ENCODE data around the gene OGFOD3. TPM values are rescaled to one million over a fixed set of nuclear protein-coding genes. Genes with fewer than 3 reads are reported as not detected.

OGFOD3 gene
- total RNA-seq, 5 donors from 2014 or later (not counting 1 experiment from before 2014, with no cell fraction given) = 22.0 to 32.2 (median 29.2) TPM

- 90% methylated on average over 2 of the region's 3 CpGs for WGBS (ENCODE audit: insufficient coverage)
- Histone ChIP-seq H3K27me3 (replicated peaks in 1 of 2; ENCODE audit: control insufficient read depth in 2 of 2, extremely low read depth in 1 of 2, insufficient read depth in 2 of 2, low read length in 1 of 2) (no peaks in the 10 kb centered on the region), H3K4me1 (ENCODE audit: control insufficient read depth in 1 of 2, extremely low read depth in 1 of 2, insufficient read depth in 2 of 2, low read length in 2 of 2) (peaks cover 0 to 19% of the 10 kb centered on the region in 2 experiments), H3K36me3 (ENCODE audit: control insufficient read depth in 2 of 2, extremely low read depth in 1 of 2, insufficient read depth in 1 of 2, low read length in 1 of 2) (peaks cover 0 to 4% of the 10 kb centered on the region in 2 donors), H3K4me3 (ENCODE audit: control insufficient read depth in 1 of 2, extremely low read depth in 1 of 2, low read length in 1 of 2) (no peak overlapping the region), H3K9me3 (no peaks in the 10 kb centered on the region), H3K27ac (ENCODE audit: low read length) (no peak overlapping the region)
- POLR2A ChIA-PET = no interaction called here
- Mint-ChIP-seq H3K27ac (no peak overlapping the region), H3K36me3 (peaks cover 18% of the 10 kb centered on the region), H3K27me3 (no peaks in the 10 kb centered on the region), H3K9me3 (no peaks in the 10 kb centered on the region), H3K4me1 (peaks cover 13 to 27% (median 24%) of the 10 kb centered on the region in 3 donors), H3K4me3 (no peak overlapping the region)
- ATAC-seq (replicated peaks in 1 of 4) (no peak), DNase-seq (no peak)
- CTCF ChIA-PET = interaction anchor here in 1 of 2 donors (0.6 kb wide), 1 partner anchor 123 kb away, joined by 5 read pairs; no protein-coding TSS in a partner anchor
Observed at GRCh38 chr17:82428546-82428945, 10.2 kb upstream of the OGFOD3 start.

- peaks cover 15 to 34% (median 26%) of the 10 kb centered on the region in 3 donors for H3K4me1 Mint-ChIP-seq
Observed at GRCh38 chr17:82424863-82425159, 6.4 kb upstream of the OGFOD3 start.

DNA sequence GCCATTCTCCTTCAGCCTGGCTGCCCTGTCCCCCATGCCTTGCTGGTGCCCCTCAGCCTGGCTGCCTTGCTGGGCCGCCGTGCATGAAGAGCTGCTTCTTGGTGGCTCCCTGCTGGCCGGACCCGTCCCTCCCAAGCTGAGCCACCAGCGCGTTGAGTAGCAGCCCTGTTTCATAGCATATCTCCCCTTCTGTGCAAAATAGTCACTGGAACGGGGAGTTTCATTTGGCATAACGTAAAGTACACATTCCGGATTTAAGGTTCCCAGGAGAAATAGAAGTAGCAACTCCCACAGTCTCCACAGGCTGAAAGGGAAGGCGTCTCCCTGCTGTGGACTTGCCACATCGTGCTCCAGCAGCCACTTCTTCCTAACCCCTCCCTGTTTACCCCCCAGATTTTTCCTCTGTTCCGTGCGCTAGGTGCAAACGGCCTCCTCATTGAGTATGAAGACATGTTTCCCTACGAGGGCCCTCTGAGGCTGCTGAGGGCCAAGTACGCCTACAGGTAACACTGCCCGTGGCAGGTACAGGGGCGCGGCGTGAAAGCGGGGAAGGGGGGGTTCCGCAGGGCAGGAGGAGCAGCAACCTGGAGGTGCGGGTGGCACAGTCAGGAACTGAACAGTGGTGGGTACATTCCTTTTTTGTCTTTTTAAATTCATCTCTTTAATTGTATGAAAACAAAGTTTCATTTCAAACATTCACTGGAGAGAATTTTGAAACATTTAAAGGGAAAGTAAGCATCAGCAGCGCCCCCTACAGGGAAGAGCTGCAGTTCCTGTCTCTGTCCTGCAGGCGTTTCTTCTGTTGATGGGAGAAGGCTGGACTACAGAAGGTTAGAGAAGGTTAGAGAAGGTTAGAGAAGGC is 5.8 kb upstream of the OGFOD3 start:
- Mint-ChIP-seq H3K27me3 (no peaks in the 10 kb centered on the region), H3K27ac (no peak overlapping the region), H3K4me3 (no peak overlapping the region), H3K9me3 (no peaks in the 10 kb centered on the region), H3K4me1 (peaks cover 16 to 34% (median 26%) of the 10 kb centered on the region in 3 donors), H3K36me3 (peaks cover 28% of the 10 kb centered on the region)
- Histone ChIP-seq H3K27ac (ENCODE audit: low read length) (no peak overlapping the region), H3K36me3 (ENCODE audit: control insufficient read depth in 2 of 2, extremely low read depth in 1 of 2, insufficient read depth in 1 of 2, low read length in 1 of 2) (peaks cover 0 to 10% of the 10 kb centered on the region in 2 donors), H3K27me3 (replicated peaks in 1 of 2; ENCODE audit: control insufficient read depth in 2 of 2, extremely low read depth in 1 of 2, insufficient read depth in 2 of 2, low read length in 1 of 2) (no peaks in the 10 kb centered on the region), H3K4me1 (ENCODE audit: control insufficient read depth in 1 of 2, extremely low read depth in 1 of 2, insufficient read depth in 2 of 2, low read length in 2 of 2) (peaks cover 0 to 21% of the 10 kb centered on the region in 2 experiments), H3K4me3 (ENCODE audit: control insufficient read depth in 1 of 2, extremely low read depth in 1 of 2, low read length in 1 of 2) (no peak overlapping the region), H3K9me3 (no peaks in the 10 kb centered on the region)
- ChIA-PET CTCF (interaction anchor here in 1 of 2 donors (0.6 kb wide), 1 partner anchor 181 kb away, joined by 3 read pairs; no protein-coding TSS in a partner anchor), POLR2A (no interaction called here)
- DNase-seq = peak in 31 of 35 experiments; percentile 21 to 76 (median 49)
- 87% methylated on average over 21 of the region's 25 CpGs for WGBS (ENCODE audit: insufficient coverage)
- ATAC-seq (replicated peaks in 1 of 4) = peak in 1 of 4 experiments; percentile 56

More at GRCh38 chr17:82424863-82425159, 6.4 kb upstream of the OGFOD3 start:
- DNase-seq = no peak
- Histone ChIP-seq H3K4me3 (ENCODE audit: control insufficient read depth in 1 of 2, extremely low read depth in 1 of 2, low read length in 1 of 2) (no peak overlapping the region), H3K27me3 (replicated peaks in 1 of 2; ENCODE audit: control insufficient read depth in 2 of 2, extremely low read depth in 1 of 2, insufficient read depth in 2 of 2, low read length in 1 of 2) (no peaks in the 10 kb centered on the region), H3K36me3 (ENCODE audit: control insufficient read depth in 2 of 2, extremely low read depth in 1 of 2, insufficient read depth in 1 of 2, low read length in 1 of 2) (peaks cover 0 to 10% of the 10 kb centered on the region in 2 donors), H3K4me1 (ENCODE audit: control insufficient read depth in 1 of 2, extremely low read depth in 1 of 2, insufficient read depth in 2 of 2, low read length in 2 of 2) (peaks cover 0 to 22% of the 10 kb centered on the region in 2 experiments), H3K27ac (ENCODE audit: low read length) (no peak overlapping the region), H3K9me3 (no peaks in the 10 kb centered on the region)
- ChIA-PET POLR2A (no interaction called here), CTCF (no interaction called here)
- Mint-ChIP-seq H3K27me3 (no peaks in the 10 kb centered on the region), H3K9me3 (no peaks in the 10 kb centered on the region), H3K36me3 (peaks cover 31% of the 10 kb centered on the region), H3K27ac (no peak overlapping the region), H3K4me3 (no peak overlapping the region)
- ATAC-seq (replicated peaks in 1 of 4) = no peak
- 100% methylated on average over 2 of the region's 2 CpGs for WGBS (ENCODE audit: insufficient coverage)

DNA sequence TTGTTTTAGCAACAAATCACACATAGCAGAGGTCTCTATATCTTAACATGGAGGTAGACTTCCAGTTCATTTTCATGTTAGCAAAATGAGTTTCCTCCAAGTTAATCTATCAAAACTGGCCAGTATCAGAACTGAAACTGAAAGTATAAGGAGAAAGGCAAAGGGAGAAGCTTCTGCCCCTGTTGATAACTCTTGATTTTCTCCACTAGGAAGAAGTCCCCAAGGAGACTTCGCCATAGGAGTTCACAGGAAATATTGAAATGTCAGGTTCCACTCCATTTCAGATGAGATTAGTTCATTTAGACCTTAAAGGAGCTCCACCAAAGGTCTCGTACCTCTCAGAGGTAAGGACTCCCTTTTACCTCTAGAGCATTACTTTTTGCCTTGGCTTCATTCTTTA is 1.2 kb upstream of the OGFOD3 start:
- Mint-ChIP-seq H3K27me3 (no peaks in the 10 kb centered on the region), H3K27ac (peak overlapping the region; percentile 91 to 93), H3K4me1 (peaks cover 27 to 40% (median 34%) of the 10 kb centered on the region in 3 donors), H3K9me3 (no peaks in the 10 kb centered on the region), H3K36me3 (peaks cover 27% of the 10 kb centered on the region), H3K4me3 (peak overlapping the region; percentile 77 to 81 (median 80))
- H3K27me3 ChIP-seq (replicated peaks in 1 of 2; ENCODE audit: control insufficient read depth in 2 of 2, extremely low read depth in 1 of 2, insufficient read depth in 2 of 2, low read length in 1 of 2) = no peaks in the 10 kb centered on the region
- ATAC-seq (replicated peaks in 1 of 4) (no peak), DNase-seq (peak in 1 of 35 experiments; percentile 42)
- ChIA-PET POLR2A (interaction anchor here (0.6 to 0.9 kb wide), 2 partner anchors 38 to 60 kb away, joined by 3 to 6 read pairs; partner anchors contain the start of gene TEX19 (in 1 of the 2)), CTCF (interaction anchor here in 1 of 2 donors (1.2 kb wide), 1 partner anchor 30 kb away, joined by 3 read pairs; no protein-coding TSS in a partner anchor)
- peaks cover 7 to 38% of the 10 kb centered on the region in 2 experiments for H3K4me1 ChIP-seq (ENCODE audit: control insufficient read depth in 1 of 2, extremely low read depth in 1 of 2, insufficient read depth in 2 of 2, low read length in 2 of 2)
- no peaks in the 10 kb centered on the region for H3K9me3 ChIP-seq
- peak overlapping the region in 1 of 2 donors; percentile 83 for H3K4me3 ChIP-seq (ENCODE audit: control insufficient read depth in 1 of 2, extremely low read depth in 1 of 2, low read length in 1 of 2)
- peak overlapping the region; percentile 62 for H3K27ac ChIP-seq (ENCODE audit: low read length)
- WGBS (ENCODE audit: insufficient coverage) = no CpG with 5 or more reads among the region's 2 CpGs
- peaks cover 0 to 14% of the 10 kb centered on the region in 2 donors for H3K36me3 ChIP-seq (ENCODE audit: control insufficient read depth in 2 of 2, extremely low read depth in 1 of 2, insufficient read depth in 1 of 2, low read length in 1 of 2)

- no peak overlapping the region for H3K4me3 Mint-ChIP-seq
- POLR2A ChIA-PET = no interaction called here
- H3K27ac Mint-ChIP-seq = no peak overlapping the region
Observed at GRCh38 chr17:82416771-82417170, 1.6 kb downstream of the OGFOD3 start.

DNA sequence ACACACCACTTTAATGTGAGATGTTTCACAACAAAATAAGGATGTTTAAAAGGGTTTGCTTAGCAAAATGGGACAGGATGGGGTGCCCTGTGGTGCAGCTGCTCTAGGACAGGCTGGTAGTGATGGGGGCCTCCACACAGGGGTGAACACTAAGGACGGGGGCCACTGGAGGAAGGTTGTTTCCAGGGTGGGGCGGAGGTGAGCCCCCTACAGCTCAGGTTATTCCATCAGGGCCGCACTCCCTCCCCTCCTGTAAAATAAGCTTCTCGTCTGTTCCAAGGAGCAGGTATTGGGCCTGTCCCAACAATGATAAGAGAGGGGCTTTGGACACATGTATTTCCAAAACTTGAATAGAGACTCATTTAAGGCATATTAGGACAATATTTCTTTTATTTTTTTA is 2.1 kb downstream of the OGFOD3 start:
- H3K4me3 ChIP-seq (ENCODE audit: control insufficient read depth in 1 of 2, extremely low read depth in 1 of 2, low read length in 1 of 2) = no peak overlapping the region
- H3K27ac Mint-ChIP-seq = no peak overlapping the region
- no peaks in the 10 kb centered on the region for H3K9me3 Mint-ChIP-seq
- peaks cover 7 to 42% of the 10 kb centered on the region in 2 experiments for H3K4me1 ChIP-seq (ENCODE audit: control insufficient read depth in 1 of 2, extremely low read depth in 1 of 2, insufficient read depth in 2 of 2, low read length in 2 of 2)
- POLR2A ChIA-PET = no interaction called here
- H3K9me3 ChIP-seq = no peaks in the 10 kb centered on the region
- no peak overlapping the region for H3K27ac ChIP-seq (ENCODE audit: low read length)
- peaks cover 3 to 14% of the 10 kb centered on the region in 2 donors for H3K36me3 ChIP-seq (ENCODE audit: control insufficient read depth in 2 of 2, extremely low read depth in 1 of 2, insufficient read depth in 1 of 2, low read length in 1 of 2)
- WGBS (ENCODE audit: insufficient coverage) = no CpG with 5 or more reads among the region's 4 CpGs
- H3K27me3 Mint-ChIP-seq = no peaks in the 10 kb centered on the region
- H3K27me3 ChIP-seq (replicated peaks in 1 of 2; ENCODE audit: control insufficient read depth in 2 of 2, extremely low read depth in 1 of 2, insufficient read depth in 2 of 2, low read length in 1 of 2) = no peaks in the 10 kb centered on the region
- H3K36me3 Mint-ChIP-seq = peaks cover 19% of the 10 kb centered on the region
- CTCF ChIA-PET = interaction anchor here in 1 of 2 donors (0.5 kb wide), 1 partner anchor 129 kb away, joined by 3 read pairs; no protein-coding TSS in a partner anchor
- DNase-seq (no peak), ATAC-seq (replicated peaks in 1 of 4) (no peak)
- no peak overlapping the region for H3K4me3 Mint-ChIP-seq
- H3K4me1 Mint-ChIP-seq = peaks cover 29 to 34% (median 30%) of the 10 kb centered on the region in 3 donors

More at GRCh38 chr17:82416771-82417170, 1.6 kb downstream of the OGFOD3 start:
- Histone ChIP-seq H3K4me3 (ENCODE audit: control insufficient read depth in 1 of 2, extremely low read depth in 1 of 2, low read length in 1 of 2) (no peak overlapping the region), H3K36me3 (ENCODE audit: control insufficient read depth in 2 of 2, extremely low read depth in 1 of 2, insufficient read depth in 1 of 2, low read length in 1 of 2) (peaks cover 3 to 19% of the 10 kb centered on the region in 2 donors), H3K27ac (ENCODE audit: low read length) (no peak overlapping the region), H3K4me1 (ENCODE audit: control insufficient read depth in 1 of 2, extremely low read depth in 1 of 2, insufficient read depth in 2 of 2, low read length in 2 of 2) (peaks cover 7 to 42% of the 10 kb centered on the region in 2 experiments), H3K27me3 (replicated peaks in 1 of 2; ENCODE audit: control insufficient read depth in 2 of 2, extremely low read depth in 1 of 2, insufficient read depth in 2 of 2, low read length in 1 of 2) (no peaks in the 10 kb centered on the region), H3K9me3 (no peaks in the 10 kb centered on the region)
- Mint-ChIP-seq H3K4me1 (peaks cover 29 to 35% (median 30%) of the 10 kb centered on the region in 3 donors), H3K27me3 (no peaks in the 10 kb centered on the region), H3K36me3 (peaks cover 22% of the 10 kb centered on the region), H3K9me3 (no peaks in the 10 kb centered on the region)
- WGBS (ENCODE audit: insufficient coverage) = 80% methylated on average over 1 of the region's 6 CpGs
- no peak for DNase-seq
- CTCF ChIA-PET = interaction anchor here in 1 of 2 donors (0.5 kb wide), 1 partner anchor 128 kb away, joined by 3 read pairs; no protein-coding TSS in a partner anchor
- ATAC-seq (replicated peaks in 1 of 4) = no peak

Data from T-cell (primary cell).